OCI-LY3 (cell line): ENCODE results near the gene IDNK.

Source experiments
- H2AFZ ChIP-seq: fragments of 200-600, 300-600 bp; shearing (Covaris generic); 2 replicates; pipeline ENCODE4 v1.6.0; 2014; ENCODE audit warnings: antibody characterized with exemption, low read depth, low read length
- H3K27ac ChIP-seq: fragments of 200-600, 300-600 bp; sonication (generic); 2 replicates; pipeline ENCODE4 v1.5.1; 2014; ENCODE audit warnings: mild to moderate bottlenecking, low read length, moderate library complexity, mixed read lengths
- H3K27me3 ChIP-seq: fragments of 200-600, 300-600 bp; sonication (generic); 2 replicates; pipeline ENCODE4 v1.6.1; 2014; ENCODE audit warnings: low read depth, low read length, mixed read lengths
- H3K36me3 ChIP-seq: fragments of 200-600, 300-600 bp; sonication (generic); replicated peaks from 2 replicates; pipeline ENCODE3; 2014; ENCODE audit warnings: low read depth, low read length, mixed read lengths
- H3K4me1 ChIP-seq: fragments of 300-600, 200-600 bp; sonication (generic); 2 replicates; pipeline ENCODE4 v1.6.1; 2014; ENCODE audit warnings: low read length, mixed read lengths
- H3K4me2 ChIP-seq: fragments of 200-600, 300-600 bp; sonication (generic); 2 replicates; pipeline ENCODE4 v1.6.1; 2014; ENCODE audit warnings: low read length, mixed read lengths
- H3K4me3 ChIP-seq: fragments of 300-600, 200-600 bp; sonication (generic); 2 replicates; pipeline ENCODE4 v1.5.1; 2014; ENCODE audit warnings: antibody characterized with exemption, mild to moderate bottlenecking, low read length, moderate library complexity
- H3K79me2 ChIP-seq: fragments of 300-600, 200-600 bp; shearing (Covaris generic); 2 replicates; pipeline ENCODE4 v1.6.1; 2014; ENCODE audit warnings: mild to moderate bottlenecking, low read length, mixed read lengths
- H3K9ac ChIP-seq: fragments of 300-600, 200-600 bp; shearing (Covaris generic); 2 replicates; pipeline ENCODE4 v1.6.0; 2014; ENCODE audit warnings: mild to moderate bottlenecking, low read length, moderate library complexity
- H3K9me3 ChIP-seq: fragments of 200-600, 300-600 bp; shearing (Covaris generic); 2 replicates; pipeline ENCODE4 v1.6.1; 2014; ENCODE audit warnings: low read length, mixed read lengths; ENCODE audit not compliant: insufficient read depth
- H4K20me1 ChIP-seq: fragments of 200-600, 300-600 bp; sonication (generic); 2 replicates; pipeline ENCODE4 v1.6.1; 2016; ENCODE audit warnings: low read length, mixed read lengths; ENCODE audit not compliant: insufficient read depth
- CTCF ChIP-seq: fragments of 200-600, 300-600 bp; sonication (generic); IDR thresholded peaks from 2 replicates; pipeline ENCODE4 v1.5.1; 2014; ENCODE audit warnings: antibody characterized with exemption, low read length, low read depth
- EZH2phosphoT487 ChIP-seq: fragments of 200-600 bp; shearing (Covaris generic); IDR thresholded peaks from 2 replicates; pipeline ENCODE4 v1.6.1; 2018; ENCODE audit warnings: antibody characterized with exemption, mixed run types, low read depth

Gene IDNK

GRCh38 chr9:83622939-83623678 is at the start of gene IDNK:
TSS of gene IDNK (plus strand) at chr9:83623143. CDS start at chr9:83623172, 29 bp downstream.
- no peak for TF ChIP-seq EZH2phosphoT487
- TF ChIP-seq CTCF: no peak

GRCh38 chr9:83574482-83574881 is 48.5 kb upstream of the IDNK start:
- Histone ChIP-seq H3K27ac (no peak overlapping the region), H3K9me3 (no peaks in the 10 kb centered on the region; the same call in 1 of the 2 replicates), H3K4me3 (no peak overlapping the region), H2AFZ (no peak overlapping the region), H4K20me1 (no peaks in the 10 kb centered on the region), H3K9ac (no peak overlapping the region), H3K4me1 (peaks cover 6% of the 10 kb centered on the region; the same call in 1 of the 2 replicates), H3K4me2 (no peak overlapping the region), H3K36me3 (no peaks in the 10 kb centered on the region), H3K27me3 (no peaks in the 10 kb centered on the region), H3K79me2 (no peaks in the 10 kb centered on the region)
- no peak for TF ChIP-seq CTCF
- TF ChIP-seq EZH2phosphoT487: no peak

More at GRCh38 chr9:83622939-83623678, at the start of gene IDNK:
- H3K79me2 ChIP-seq: peaks cover 7% of the 10 kb centered on the region; the same call in 1 of the 2 replicates
- no peaks in the 10 kb centered on the region for H3K9me3 ChIP-seq
- peak within 1 kb of the TSS; percentile 96 for H3K4me2 ChIP-seq
- peak within 1 kb of the TSS; percentile 92 for H3K4me3 ChIP-seq
- H3K27ac ChIP-seq: peak within 1 kb of the TSS; percentile 32
- peak within 1 kb of the TSS; percentile 86 for H3K9ac ChIP-seq
- H3K4me1 ChIP-seq: peaks cover 14% of the 10 kb centered on the region
- no peaks in the 10 kb centered on the region for H4K20me1 ChIP-seq
- H3K36me3 ChIP-seq: peaks cover 3% of the 10 kb centered on the region
- peaks cover 5% of the 10 kb centered on the region; the same call in 1 of the 2 replicates for H3K27me3 ChIP-seq
- H2AFZ ChIP-seq: peak within 1 kb of the TSS; percentile 91

DNA sequence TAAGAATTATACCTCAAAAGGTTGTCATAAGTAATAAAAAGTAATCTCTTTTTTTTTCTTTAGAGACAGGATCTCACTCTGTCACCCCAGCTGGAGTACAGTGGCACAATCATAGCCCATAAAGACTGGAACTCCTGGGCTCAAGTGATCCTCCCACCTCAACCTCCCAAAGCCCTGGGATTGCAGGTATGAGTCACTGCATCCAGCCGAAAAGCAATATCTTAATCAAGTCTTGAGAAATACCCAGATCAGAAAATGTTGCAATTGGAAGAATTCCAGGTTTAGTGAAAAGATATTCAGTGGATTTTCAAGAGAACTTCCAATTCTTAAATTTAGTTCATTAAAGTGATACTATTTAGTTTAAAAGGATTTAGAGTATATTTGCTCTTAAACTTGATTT is 40.9 kb upstream of the IDNK start:
- Histone ChIP-seq H2AFZ (no peak overlapping the region), H4K20me1 (no peaks in the 10 kb centered on the region), H3K4me3 (no peak overlapping the region), H3K27me3 (no peaks in the 10 kb centered on the region), H3K4me2 (no peak overlapping the region), H3K4me1 (no peaks in the 10 kb centered on the region), H3K79me2 (no peaks in the 10 kb centered on the region), H3K27ac (no peak overlapping the region), H3K9me3 (no peaks in the 10 kb centered on the region; the same call in 1 of the 2 replicates), H3K9ac (no peak overlapping the region), H3K36me3 (no peaks in the 10 kb centered on the region)
- TF ChIP-seq EZH2phosphoT487 (no peak), CTCF (no peak)

DNA sequence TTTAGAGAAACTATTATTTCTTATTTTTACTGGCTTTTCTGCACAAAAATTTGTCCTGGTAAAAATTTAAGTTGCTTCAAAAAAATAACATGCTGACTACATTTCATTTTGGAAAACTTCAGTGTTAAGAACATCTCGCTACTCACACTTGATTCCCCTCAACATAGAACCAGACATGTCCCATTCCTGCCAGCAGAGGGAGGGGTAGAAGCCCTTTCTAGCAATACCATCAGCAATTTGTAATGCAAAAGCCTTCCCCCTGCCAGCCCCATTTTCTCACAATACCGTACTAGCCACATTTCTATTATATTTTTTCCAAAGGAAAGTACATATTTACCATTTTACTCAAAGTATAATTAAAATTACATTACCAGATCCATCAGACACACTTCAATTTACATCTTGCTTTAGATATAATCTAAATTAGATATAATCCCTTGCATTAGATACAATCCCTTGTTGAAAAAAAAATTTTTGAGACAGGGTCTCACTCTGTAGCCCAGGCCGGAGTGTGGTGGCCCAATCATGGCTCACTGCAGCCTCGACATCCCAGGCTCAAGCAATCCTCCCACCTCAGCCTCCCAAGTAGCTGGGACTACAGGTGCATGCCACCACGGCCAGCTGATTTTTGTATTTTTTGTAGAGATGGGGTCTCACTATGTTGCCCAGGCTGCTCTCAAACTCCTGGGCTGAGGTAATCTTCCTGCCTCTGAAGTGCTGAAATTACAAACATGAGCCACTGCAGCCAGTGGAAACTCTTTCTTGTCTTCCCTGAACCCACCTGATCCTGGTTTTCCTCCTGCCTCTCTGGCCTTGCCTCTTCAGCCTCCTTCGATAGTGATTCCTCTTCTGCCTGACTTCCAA is 39.6 kb upstream of the IDNK start:
- Histone ChIP-seq H3K9ac (no peak overlapping the region), H3K79me2 (no peaks in the 10 kb centered on the region), H3K27ac (no peak overlapping the region), H3K27me3 (no peaks in the 10 kb centered on the region), H3K9me3 (no peaks in the 10 kb centered on the region), H2AFZ (no peak overlapping the region), H3K36me3 (no peaks in the 10 kb centered on the region), H3K4me3 (no peak overlapping the region), H4K20me1 (no peaks in the 10 kb centered on the region), H3K4me1 (no peaks in the 10 kb centered on the region), H3K4me2 (no peak overlapping the region)
- TF ChIP-seq CTCF (peak; percentile 65), EZH2phosphoT487 (no peak)
